ENCODE results near the gene DLGAP1.

The DLGAP1 gene

GRCh38 chr18:4430836-4431235 lies 24.3 kb downstream of the DLGAP1 start:
- Mint-ChIP-seq H3K27ac (no peak overlapping the region), H3K9me3 (no peaks in the 10 kb centered on the region), H3K4me3 (no peak overlapping the region), H3K4me1 (no peaks in the 10 kb centered on the region), H3K36me3 (ENCODE audit: low read depth) (no peaks in the 10 kb centered on the region), H3K27me3 (ENCODE audit: low read depth, poor library complexity) (no peaks in the 10 kb centered on the region)
- no peak for TF ChIP-seq CTCF (IDR thresholded peaks at IDR 0.05)
- DNase-seq: no peak

GRCh38 chr18:4417714-4418113 lies 37.4 kb downstream of the DLGAP1 start:
- Mint-ChIP-seq H3K9me3 (peaks cover 34% of the 10 kb centered on the region), H3K27me3 (ENCODE audit: low read depth, poor library complexity) (no peaks in the 10 kb centered on the region), H3K27ac (peak overlapping the region; percentile 1), H3K4me3 (no peak overlapping the region), H3K36me3 (ENCODE audit: low read depth) (peaks cover 25% of the 10 kb centered on the region), H3K4me1 (peaks cover 4% of the 10 kb centered on the region)
- no peak for DNase-seq
- no peak for TF ChIP-seq CTCF (IDR thresholded peaks at IDR 0.05)

- peaks cover 25% of the 10 kb centered on the region for H3K36me3 Mint-ChIP-seq (ENCODE audit: low read depth)
- DNase-seq: no peak
- peaks cover 4% of the 10 kb centered on the region for H3K4me1 Mint-ChIP-seq
- no peaks in the 10 kb centered on the region for H3K27me3 Mint-ChIP-seq (ENCODE audit: low read depth, poor library complexity)
- peaks cover 34% of the 10 kb centered on the region for H3K9me3 Mint-ChIP-seq
- TF ChIP-seq CTCF (IDR thresholded peaks at IDR 0.05): no peak
- H3K27ac Mint-ChIP-seq: no peak overlapping the region
- no peak overlapping the region for H3K4me3 Mint-ChIP-seq
These were observed 38.1 kb downstream of the DLGAP1 start for GRCh38 chr18:4416976-4417375.

- no peak for TF ChIP-seq CTCF (IDR thresholded peaks at IDR 0.05)
These were observed 42.8 kb downstream of the DLGAP1 start for GRCh38 chr18:4412286-4412685.

GRCh38 chr18:4406856-4407255 lies 48.3 kb downstream of the DLGAP1 start:
- H3K4me1 Mint-ChIP-seq: no peaks in the 10 kb centered on the region
- no peak overlapping the region for H3K4me3 Mint-ChIP-seq
- no peaks in the 10 kb centered on the region for H3K36me3 Mint-ChIP-seq (ENCODE audit: low read depth)
- no peak overlapping the region for H3K27ac Mint-ChIP-seq
- DNase-seq: no peak
- H3K27me3 Mint-ChIP-seq (ENCODE audit: low read depth, poor library complexity): no peaks in the 10 kb centered on the region
- H3K9me3 Mint-ChIP-seq: no peaks in the 10 kb centered on the region
- TF ChIP-seq CTCF (IDR thresholded peaks at IDR 0.05): no peak

More at GRCh38 chr18:4412286-4412685, 42.8 kb downstream of the DLGAP1 start:
- H3K36me3 Mint-ChIP-seq (ENCODE audit: low read depth): no peaks in the 10 kb centered on the region
- no peak overlapping the region for H3K4me3 Mint-ChIP-seq
- no peaks in the 10 kb centered on the region for H3K4me1 Mint-ChIP-seq
- H3K27ac Mint-ChIP-seq: no peak overlapping the region
- H3K27me3 Mint-ChIP-seq (ENCODE audit: low read depth, poor library complexity): no peaks in the 10 kb centered on the region
- no peak for DNase-seq
- H3K9me3 Mint-ChIP-seq: no peaks in the 10 kb centered on the region

GRCh38 chr18:4405965-4406364 lies 49.1 kb downstream of the DLGAP1 start:
- DNase-seq: no peak
- H3K27me3 Mint-ChIP-seq (ENCODE audit: low read depth, poor library complexity): no peaks in the 10 kb centered on the region
- H3K36me3 Mint-ChIP-seq (ENCODE audit: low read depth): no peaks in the 10 kb centered on the region
- H3K9me3 Mint-ChIP-seq: no peaks in the 10 kb centered on the region
- no peak overlapping the region for H3K4me3 Mint-ChIP-seq
- no peak for TF ChIP-seq CTCF (IDR thresholded peaks at IDR 0.05)
- no peak overlapping the region for H3K27ac Mint-ChIP-seq
- H3K4me1 Mint-ChIP-seq: no peaks in the 10 kb centered on the region

Data from nephron progenitor cell (in vitro differentiated cells).